HL-60 (cell line): ENCODE data around the gene CORO2A.

Source experiments
- CTCF ChIP-seq: IDR thresholded peaks from one replicate; pipeline ENCODE4 v1.5.1; 2011; ENCODE audit warnings: low read length, control low read depth, inconsistent platforms; ENCODE audit not compliant: insufficient read depth
- REST ChIP-seq: IDR thresholded peaks from 2 replicates; pipeline ENCODE4 v1.6.1; 2012; ENCODE audit warnings: low read depth; ENCODE audit not compliant: insufficient replicate concordance

GRCh38 chr9:98159301-98159700 is 33.1 kb downstream of the CORO2A start:
- no peak for TF ChIP-seq CTCF
- no peak for TF ChIP-seq REST
